ENCODE measurements around the gene TNFRSF25. TPM values are rescaled to one million over a fixed set of nuclear protein-coding genes. Genes with fewer than 3 reads are reported as not detected.

TNFRSF25 gene
- total RNA-seq, 1 experiment from 2014 or later = 0.81 TPM

DNA sequence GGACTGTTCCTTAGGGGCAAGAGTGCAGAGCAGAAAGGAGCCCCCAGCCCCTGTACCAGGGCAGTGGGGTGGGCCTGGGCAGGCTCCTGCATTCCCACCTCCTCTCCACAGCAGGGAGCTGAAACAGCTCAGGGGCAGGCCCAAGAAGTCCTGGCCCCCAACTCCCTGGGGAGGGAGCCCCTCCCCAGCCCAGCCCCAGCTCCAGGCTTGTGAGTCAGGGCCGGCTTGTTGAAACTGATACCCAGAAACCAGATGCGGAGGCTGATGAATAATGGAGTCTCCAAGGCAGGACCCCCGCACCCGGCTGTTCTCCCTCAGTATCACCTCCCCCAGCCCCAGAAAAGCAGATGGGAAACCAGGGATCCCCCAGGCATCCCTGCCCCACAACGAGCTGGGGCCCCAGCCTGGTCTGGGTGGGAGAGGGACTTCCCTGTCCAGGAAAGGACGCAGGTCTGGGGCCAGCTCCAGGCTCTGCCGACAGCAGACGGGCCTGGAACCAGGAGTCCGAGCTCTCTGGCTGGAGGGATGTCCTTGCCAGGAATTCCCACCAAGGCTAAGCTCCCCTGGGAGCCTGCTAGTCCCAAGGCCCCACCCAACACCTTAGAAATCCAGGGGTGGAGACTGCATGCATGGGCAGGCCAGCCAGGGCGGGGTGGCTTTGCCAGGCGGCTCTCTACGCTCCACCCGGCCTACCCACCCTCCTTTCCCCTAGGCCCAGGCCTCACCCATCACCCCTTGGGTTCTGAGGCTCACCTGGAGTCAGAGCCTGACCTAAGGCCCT, 22.8 kb upstream of the TNFRSF25 start:
- no peak for DNase-seq (ENCODE audit: low spot score)

DNA sequence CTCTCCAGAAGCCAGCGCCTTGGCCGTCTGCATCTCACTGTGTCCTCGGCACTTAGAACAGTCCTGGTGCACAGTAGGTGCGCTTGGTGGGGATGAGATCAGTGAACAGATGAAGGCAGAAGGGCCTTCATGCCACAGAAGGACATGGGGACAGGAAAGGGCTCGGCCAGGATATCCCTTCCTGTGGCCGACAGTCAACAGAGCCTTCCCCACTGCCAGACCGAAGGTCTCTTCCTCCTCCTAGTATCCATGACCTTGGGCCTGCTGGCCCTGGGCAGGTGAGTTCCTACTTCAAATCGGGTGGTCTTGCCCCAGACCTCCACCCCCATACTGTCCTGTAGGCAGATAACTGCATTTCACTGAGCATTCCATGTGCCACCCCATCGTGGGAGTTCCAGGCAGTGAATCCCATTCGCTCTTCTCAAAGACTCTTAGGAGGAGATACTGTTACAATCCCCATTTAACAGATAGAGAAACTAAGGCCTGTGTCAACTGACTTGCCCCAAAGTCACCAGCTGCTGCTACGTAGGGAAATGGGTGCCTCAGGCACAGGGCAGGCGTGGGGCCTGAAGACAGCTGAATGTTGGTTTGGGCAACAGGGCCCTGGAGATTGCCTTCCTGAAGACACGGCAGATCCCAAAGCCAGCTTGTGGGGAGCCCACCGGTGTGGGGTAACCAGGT, 22.0 kb upstream of the TNFRSF25 start:
- DNase-seq (ENCODE audit: low spot score) = no peak

DNA sequence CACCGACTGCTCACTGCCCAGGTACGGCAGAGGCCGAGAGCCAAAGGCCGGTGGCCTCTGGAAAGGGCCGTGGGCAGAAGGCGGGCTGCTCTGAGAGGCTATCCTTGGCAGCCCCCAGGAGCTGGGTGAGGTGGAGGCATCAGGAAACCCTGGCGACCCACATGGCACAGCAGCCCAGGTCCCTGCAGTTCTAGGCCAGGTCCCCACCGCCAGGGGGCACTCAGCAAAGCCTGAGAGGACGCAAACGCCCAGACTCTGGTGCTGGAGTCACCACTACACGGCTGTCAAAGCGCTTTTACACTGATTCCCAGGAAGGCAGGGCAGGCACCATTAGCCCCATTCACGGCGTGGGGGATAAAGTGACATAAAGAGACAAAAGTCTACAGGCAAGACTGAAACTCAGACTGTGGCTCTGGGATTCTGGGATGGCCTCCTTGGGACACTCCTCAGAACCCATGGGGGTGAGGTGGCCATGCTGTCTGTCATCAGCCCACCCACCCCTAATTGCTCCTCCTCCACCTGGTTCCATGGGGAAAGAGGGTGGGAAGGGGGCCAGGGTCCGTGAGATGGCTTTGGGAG, 20.5 kb upstream of the TNFRSF25 start:
- peak; percentile 60 for DNase-seq (ENCODE audit: low spot score)

DNA sequence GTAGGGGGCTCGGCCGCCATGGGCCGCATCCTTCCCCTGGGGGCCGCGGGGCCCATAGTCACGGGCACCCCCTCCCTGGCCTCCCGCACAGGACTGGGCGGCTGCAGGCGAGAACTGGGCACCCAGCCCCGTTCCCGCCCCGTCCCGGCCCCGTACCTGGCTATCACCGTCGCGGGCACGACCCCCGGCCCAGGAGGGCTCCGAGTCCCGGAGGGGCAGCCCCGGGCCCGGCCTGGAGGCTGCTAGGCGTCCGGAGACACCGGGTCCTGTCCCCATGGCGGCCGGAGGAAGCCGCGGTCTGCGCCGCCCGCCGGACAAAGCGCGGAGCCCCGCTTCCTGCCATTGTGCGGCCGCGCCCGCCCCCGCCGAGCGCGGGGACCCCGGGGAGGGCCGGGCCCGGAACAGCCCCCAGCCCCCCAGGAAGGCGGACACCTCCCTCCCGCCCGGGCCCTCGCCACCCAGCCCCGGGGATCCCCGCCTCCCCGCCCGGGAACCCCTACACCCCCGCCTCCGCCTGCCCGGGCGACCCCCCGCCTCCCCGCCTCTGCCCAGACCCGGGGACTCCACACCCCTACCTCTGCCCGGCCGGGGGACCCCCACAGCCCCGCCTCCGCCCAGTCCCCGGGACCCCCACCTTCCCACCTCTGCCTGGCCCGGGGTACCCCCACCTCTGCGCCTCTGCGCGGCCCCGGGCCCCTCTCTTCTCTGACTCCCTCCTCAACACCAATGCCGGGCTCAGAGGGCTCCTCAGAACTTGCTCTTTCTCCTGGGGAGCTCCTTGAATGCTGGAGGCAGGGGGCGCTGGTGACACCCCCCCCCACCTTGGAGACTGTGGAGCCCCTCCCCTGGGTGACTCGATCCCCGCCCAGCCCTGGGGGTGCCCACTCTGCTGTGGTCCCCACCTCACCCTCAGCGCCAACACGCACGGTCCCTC, 19.5 kb upstream of the TNFRSF25 start:
- DNase-seq (ENCODE audit: low spot score) = no peak

DNA sequence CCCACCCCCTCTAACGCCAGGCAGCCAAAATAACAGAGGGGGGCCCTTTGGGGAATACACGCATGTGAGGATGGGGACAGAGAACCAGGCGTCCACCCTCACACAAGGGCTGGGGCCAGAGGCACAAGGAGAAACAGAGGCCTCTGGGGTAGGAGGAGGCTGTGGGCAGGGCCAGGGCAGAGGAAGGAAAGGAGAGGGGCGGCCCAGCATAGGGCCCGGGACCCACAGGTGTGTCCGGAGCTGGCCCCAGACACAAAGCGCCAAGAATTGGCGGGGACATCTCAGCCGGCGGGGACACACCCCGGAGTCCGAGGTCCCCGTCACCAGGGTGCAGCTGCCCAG, 18.8 kb upstream of the TNFRSF25 start:
- no peak for DNase-seq (ENCODE audit: low spot score)

DNA sequence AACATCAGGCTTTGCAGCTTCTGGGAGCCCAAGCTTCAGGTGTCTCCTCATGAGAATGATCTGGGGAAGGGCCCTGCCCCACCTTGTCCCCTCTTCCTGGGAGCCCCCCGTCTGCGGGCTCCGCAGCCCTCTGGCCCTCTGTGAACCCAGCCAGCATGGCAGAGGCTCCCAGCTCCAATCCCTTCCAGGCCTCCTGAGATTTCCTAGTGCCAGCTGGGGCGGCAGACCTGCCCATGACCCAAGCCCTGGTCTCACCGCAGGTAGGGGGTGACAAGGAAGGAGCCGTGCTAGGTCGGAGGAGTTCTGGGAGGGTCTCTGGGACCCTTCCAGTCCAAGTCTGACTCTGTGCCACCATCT, 17.8 kb upstream of the TNFRSF25 start:
- DNase-seq (ENCODE audit: low spot score) = no peak

DNA sequence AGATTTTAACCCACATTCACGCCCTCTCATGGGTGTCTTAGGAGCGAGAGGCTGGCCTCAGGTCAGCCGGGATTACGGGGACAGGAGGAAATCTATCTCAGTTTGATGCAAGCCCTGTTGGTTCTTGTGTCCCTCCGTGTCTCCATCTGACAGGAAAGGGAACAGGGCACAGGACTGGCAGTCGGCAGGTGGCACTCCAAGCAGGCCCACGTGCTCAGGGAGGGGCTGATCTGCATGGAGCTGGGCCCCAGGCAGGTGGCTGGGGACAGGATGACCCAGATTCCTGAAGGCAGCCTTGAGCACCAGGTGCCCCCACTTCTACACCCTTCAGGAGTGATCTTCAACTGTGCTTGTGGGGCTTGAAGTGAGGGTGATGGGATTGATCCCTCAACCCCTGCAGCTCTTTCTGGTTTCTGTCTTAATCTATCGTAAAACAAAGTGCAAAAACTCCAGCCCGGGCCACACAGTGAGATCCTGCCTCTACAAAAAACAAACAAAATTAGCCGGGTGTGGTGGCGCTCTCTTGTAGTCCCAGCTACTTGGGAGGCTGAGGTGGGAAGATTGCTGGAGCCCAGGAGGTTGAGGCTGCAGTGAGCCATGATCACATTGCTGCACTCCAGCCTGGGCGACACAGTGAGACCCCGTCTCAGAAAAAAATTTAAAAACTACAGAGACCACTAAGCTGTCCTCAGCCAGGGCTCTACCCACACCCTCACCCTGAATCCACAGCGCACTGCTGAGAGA, 17.2 kb upstream of the TNFRSF25 start:
- DNase-seq (ENCODE audit: low spot score) = no peak

DNA sequence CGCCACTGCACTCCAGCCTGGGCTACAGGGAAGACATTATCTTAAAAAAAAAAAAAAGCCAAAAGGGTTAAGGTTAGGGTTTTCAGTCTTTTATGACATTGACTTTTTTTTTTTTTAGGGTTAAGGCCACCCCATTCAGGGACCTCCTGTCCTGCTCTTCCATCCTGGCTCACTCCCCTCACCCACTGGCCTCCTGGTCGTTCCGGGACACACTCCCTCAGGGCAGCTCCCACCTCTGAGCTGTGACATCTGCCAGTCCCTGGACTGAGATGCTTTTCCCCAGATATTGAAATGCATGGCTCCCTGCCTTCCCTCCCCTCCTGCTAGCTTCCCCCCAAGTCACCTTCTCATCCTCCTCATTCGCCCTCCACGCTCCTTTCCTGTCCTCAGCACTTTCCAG, 15.8 kb upstream of the TNFRSF25 start:
- DNase-seq (ENCODE audit: low spot score) = no peak

DNA sequence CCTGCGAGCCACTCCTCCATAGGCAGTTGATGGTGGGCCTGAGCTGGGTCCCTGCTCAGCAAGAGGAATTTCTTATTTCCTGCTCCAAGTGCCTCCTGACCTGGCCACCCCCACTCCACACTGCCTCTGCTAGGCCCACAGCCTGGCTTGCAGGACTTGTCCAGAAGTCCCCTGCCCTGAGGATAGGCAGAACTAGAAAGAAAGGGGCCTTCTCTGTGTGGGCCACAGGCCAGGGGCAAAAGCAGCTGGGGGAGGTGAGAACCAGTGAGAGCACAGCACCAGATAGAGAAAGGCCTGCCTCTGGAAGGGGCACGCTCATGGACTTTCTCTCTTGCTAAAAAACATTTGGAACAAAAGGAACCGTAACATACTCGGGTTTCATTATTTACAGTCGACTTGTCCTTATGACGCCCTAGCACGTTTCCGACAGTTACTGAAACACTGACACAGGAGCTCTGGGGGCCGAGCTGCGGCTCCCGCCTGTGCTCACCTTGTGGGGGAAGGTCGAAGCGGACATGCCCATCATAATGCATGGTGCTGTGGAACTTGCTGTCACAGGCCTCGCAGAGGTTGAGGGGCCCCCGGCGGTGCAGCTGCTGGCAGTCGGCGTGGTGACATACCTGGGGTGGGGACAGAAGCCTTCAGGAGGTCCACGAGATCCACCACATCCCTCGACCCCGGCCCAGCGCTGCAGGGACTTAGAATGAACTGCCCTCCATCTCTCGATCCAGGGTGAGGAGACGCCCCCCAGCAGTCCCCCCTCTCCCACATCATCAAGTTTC, 11.3 kb upstream of the TNFRSF25 start:
- DNase-seq (ENCODE audit: low spot score) = no peak

DNA sequence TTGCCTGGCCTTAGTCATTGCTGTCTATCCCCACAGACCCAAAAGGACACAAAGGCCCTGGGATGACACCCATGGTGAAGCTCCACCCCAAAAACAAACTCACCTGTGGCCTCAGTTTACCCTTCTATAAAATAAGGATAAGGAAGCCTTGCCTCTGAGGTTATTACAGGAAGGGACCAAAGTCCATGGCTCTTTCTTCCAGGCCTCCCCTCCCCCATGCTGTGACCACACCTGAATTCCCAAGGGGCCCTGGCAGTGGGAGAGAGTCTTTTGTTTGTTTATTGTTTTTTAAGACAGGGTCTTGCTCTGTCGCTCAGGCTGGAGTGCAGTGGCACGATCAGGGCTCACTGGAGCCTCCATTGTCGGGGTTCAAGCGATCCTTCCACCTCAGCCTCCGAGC, 10.5 kb upstream of the TNFRSF25 start:
- DNase-seq (ENCODE audit: low spot score) = no peak

DNA sequence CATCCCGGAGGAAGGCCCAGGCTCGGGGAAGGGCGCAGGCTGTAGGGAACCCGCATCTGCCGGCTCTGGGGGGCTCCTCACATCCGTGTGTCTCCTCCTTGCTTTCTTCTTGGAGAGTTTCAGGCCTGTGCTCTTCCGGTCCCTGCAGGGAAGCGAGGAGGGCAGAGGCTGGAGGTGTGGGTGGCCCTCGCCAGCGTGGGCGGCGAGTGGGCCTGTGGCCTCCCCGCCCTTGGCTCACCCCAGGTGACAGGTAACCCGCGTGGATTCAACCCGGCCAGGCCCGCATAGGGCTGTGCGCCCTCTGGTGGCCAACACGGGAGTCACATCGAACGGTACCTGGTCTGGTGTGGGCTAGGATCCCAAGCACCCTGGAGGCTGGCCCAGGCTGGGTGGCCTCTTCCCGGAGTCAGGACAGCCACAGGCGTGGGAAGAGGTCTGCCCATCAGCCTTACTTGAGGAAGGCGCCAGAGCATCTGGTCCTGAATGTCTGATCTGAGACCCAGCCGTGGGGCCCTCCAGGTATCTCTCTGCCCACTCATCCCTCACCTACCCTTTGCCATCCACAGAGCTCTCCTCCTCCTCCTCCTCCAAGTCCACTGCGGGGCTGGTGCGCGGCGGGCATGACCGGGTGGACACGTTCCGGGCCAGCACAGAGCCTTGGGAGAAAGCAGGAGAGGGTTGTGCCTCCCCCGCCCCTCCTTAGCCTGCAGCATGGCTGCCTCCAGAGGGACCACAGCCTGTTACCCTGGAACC, 9.6 kb upstream of the TNFRSF25 start:
- no peak for DNase-seq (ENCODE audit: low spot score)

DNA sequence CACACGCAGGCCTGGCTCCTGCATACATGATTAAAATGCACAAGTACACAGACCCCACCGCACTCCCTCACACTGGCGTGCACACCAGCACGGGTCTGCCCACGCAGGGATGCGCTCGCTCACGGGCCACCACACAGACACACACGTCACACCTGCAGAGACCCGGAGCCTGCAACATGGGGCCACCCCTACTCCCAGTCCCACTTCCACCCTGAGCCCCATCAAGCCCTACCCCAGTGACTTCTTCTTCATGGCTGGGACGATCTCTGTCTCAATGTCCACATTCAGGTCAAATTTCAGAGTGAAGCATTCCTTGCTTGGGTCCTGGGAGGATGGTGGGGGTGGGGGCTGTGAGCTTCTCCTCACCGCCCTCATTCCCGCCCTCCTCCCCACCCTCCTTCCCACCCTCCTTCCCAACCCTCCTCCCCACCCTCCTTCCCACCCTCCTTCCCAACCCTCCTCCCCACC, 8.9 kb upstream of the TNFRSF25 start:
- DNase-seq (ENCODE audit: low spot score) = no peak

DNA sequence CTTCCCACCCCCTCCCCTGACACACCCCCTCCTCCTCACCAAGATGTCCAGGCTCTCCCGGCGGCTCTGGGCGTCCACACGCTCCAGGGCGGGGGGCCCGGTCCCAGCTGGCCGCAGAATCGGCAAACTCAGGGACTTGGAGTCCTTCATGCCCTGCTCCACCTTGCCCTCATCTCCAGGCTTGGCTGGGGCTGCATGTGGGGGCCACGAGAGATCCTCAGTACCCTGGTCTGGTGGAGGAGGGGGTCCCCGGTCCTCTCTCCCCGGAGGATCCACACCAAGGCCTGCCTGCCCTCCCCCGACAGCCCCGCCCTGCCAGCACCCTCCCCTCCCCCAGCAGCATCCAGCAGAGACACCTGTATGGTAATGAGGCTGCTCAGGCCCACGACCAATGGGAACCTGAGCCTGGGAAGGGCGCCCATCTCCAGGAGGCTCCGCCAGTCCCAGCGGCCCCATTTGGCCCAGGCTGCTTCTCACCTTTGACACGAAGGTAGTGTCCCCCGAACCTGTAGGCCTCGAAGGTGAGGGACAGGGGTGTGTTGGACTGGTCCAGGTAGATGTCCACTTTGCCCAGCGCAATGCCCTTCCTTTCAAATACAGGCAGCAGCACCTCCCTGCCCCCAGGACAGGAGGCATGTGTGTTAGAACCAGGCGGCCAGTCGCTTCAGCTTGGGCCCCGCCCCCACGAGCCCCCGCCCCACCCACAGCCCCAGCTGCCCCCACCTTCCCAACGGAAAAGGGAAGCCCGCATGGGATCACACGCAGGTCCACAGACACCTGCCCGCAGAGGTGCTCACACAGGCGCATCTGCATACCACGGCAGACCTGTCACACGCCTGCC, 8.2 kb upstream of the TNFRSF25 start:
- DNase-seq (ENCODE audit: low spot score) = no peak

DNA sequence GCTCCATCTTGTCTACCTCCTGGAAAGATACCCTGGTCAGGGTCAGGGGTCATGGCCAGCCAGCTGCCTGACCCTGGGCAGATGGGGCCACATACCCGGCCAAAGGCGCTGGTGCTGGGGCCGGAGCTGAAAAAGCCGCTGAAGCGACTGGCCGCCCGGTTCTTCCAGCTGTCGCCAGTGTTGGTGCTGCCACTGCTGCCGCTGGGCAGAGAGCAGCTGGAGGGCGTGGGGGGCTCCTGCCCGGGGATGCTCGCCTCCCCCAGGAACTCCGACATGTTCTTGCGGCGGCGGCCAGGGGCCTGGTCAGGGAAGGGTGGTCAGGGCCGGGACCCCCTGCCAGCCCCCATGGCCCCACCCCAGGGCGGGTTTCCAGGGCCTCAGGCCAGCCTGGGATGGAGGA, 7.2 kb upstream of the TNFRSF25 start:
- DNase-seq (ENCODE audit: low spot score) = no peak

DNA sequence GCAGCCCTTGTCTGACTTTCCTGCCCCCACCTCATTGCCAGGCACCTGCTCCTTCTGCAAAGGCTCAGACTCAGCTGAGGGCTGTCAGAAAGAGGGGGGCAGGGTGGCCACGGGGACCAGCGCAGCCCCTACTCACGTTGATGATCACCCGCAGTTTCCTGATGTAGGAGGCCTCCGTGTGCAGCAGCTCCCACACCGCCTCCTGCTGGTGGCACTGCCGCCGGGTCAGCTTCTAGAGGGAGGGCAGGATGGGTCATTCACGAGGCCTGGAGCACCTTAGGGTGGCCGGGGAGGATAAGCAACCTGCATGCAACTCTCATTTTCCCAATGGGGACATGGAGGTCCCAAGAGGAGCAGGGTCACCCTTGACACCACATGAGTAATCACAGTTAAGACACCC, 6.4 kb upstream of the TNFRSF25 start:
- DNase-seq (ENCODE audit: low spot score) = no peak

DNA sequence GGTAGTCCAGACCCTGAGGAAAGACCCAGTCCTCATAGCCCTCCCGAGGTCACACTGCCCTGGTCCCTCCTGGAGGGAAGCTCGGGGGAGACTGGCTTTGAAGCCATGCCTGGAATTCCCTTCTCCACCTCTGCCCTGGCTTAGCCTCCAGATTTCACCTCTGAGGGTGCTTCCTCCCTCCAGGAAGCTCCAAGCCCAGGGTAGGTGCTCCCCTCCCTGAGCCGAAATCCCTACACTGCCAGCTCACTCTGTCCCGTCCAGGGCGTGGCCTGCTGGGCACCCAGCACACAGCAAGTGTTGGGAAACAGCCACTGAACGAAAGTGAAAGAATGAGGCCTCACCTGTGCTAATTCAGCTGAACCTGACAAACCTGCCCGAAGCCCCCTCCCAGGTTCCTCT, 6.0 kb upstream of the TNFRSF25 start:
- no peak for DNase-seq (ENCODE audit: low spot score)

DNA sequence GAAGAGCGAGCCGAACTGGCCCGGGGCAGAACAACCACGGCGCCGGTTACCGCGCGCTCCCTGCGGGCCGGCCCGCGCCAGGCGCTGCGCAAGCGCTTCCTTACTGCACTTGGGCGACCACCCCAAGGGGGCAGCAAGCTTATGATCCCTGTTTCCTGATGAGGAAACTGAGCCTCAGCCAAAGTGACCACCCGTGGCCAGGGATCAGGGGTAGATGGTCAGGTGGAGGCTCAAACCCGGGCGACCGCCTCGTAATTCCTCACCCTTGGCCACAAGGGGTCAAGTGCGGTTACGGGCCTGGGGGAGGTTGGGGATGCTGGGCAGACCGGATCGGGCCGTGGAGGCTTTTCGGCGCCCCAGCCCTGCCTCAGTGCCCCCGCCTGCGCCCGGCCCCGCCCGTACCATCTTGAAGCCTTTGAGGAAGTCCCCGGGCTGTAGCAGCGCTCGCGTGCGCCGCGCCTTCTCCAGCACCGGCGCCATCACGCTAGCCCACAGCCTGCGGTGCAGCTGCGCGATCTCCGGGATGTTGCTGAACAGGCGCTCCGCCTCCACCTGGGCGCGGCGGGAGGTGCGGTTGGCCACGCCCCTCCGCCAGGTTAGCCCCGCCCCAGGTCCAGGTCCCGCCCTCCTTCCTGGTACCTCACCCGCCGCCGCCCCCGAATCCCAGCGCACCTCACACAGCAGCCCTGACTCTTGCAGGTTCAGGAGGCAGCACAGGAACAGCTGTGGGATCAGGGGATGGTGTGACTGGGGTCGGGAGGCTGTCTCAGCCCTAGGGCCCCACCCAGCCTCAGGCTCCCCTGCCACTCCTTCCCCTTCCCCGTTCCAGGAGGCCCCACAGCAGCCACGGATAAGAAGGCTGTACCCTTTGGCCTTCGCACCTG, 5.4 kb upstream of the TNFRSF25 start:
- DNase-seq (ENCODE audit: low spot score) = no peak

All from H4 (cell line).